Upper lobe of left lung (tissue), 6 donors: ENCODE results near the gene BEGAIN. TPM values are rescaled to one million over a fixed set of nuclear protein-coding genes. Genes with fewer than 3 reads are reported as not detected.

ENCODE experiments used
- ATAC-seq, 2 donors: fragments of 200-7000 bp; cut with Tn5 transposase; one replicate each; pipeline ENCODE4 v1.9.1; 2022; ENCODE audit warnings: mild to moderate bottlenecking in 2 of 2, moderate library complexity in 2 of 2; ENCODE audit not compliant: low FRiP score in 2 of 2
- DNase-seq, 2 donors: peaks; one replicate each; pipeline ENCODE4 v3.0.0-alpha.2; 2019 to 2020
- H3K27ac ChIP-seq, 4 donors: fragments of 200-600 bp; sonication (generic); one replicate each; pipeline ENCODE4 v1.5.1; 2016 to 2019
- H3K27me3 ChIP-seq, 4 donors: fragments of 200-600 bp; sonication (generic); one replicate each; pipeline ENCODE4 v1.5.1; 2017 to 2019
- H3K36me3 ChIP-seq, 4 donors: fragments of 200-600 bp; sonication (generic); one replicate each; pipeline ENCODE4 v1.5.1; 2016 to 2019
- H3K4me1 ChIP-seq, 4 donors: fragments of 200-600 bp; sonication (generic); one replicate each; pipeline ENCODE4 v1.5.1; 2018 to 2019
- H3K4me3 ChIP-seq, 4 donors: fragments of 200-600 bp; sonication (generic); one replicate each; pipeline ENCODE4 v1.5.1; 2017 to 2019; ENCODE audit warnings: mild to moderate bottlenecking in 2 of 4, moderate library complexity in 1 of 4
- H3K9me3 ChIP-seq, 4 donors: fragments of 200-600 bp; sonication (generic); one replicate each; pipeline ENCODE4 v1.5.1; 2018 to 2019
- EP300 ChIP-seq, 4 donors: sonication (generic); formaldehyde crosslinking; IDR thresholded peaks; one replicate each; pipeline ENCODE4 v1.5.1; 2017; ENCODE audit warnings: antibody characterized with exemption in 4 of 4, control low read depth in 2 of 4
- POLR2A ChIP-seq, 4 donors: fragments of 450-650 bp; IDR thresholded peaks; one replicate each; pipeline ENCODE4 v1.5.1; 2016 to 2017; ENCODE audit warnings: antibody characterized with exemption in 4 of 4, mild to moderate bottlenecking in 2 of 4
- POLR2AphosphoS5 ChIP-seq, 2 donors: sonication (generic); formaldehyde crosslinking; IDR thresholded peaks; one replicate each; pipeline ENCODE4 v1.5.1; 2017; ENCODE audit warnings: antibody characterized with exemption in 2 of 2
- WGBS, 2 donors: methylation state at CpG; one replicate each; pipeline ENCODE4 v1.1.5; 2017 to 2018; 5-methylcytosine and 5-hydroxymethylcytosine counted together
- total RNA-seq, 6 donors: library from RNA; depleted of rRNA in 4 of 6; stranded (reverse); fragments of >200 nt in 4 of 6; gene quantifications; one replicate each; pipeline versions ENCODE4 v1.1.0 to v1.2.1, GENCODE V29; 2016 to 2021
- TF ChIP-seq, protein P1 (sequence below), 6 experiments: fragments of 450-650 bp in 4 of 6; fragments of 200-600 bp in 2 of 6; sonication (generic) in 2 of 6; IDR thresholded peaks; one replicate each; pipeline ENCODE4 v1.5.1; 2016 to 2019; ENCODE audit warnings: antibody characterized with exemption in 6 of 6
- donor health status: DM: no; HTN: no; CAD: no; lungs with moderate emphysema.
- donor health status: DM: no; HTN: yes; CAD: no; lungs with severe emphysema.

The BEGAIN gene
- total RNA-seq, 6 donors from 2014 or later = under 0.01 to 2.0 (median 0.88) TPM

DNA sequence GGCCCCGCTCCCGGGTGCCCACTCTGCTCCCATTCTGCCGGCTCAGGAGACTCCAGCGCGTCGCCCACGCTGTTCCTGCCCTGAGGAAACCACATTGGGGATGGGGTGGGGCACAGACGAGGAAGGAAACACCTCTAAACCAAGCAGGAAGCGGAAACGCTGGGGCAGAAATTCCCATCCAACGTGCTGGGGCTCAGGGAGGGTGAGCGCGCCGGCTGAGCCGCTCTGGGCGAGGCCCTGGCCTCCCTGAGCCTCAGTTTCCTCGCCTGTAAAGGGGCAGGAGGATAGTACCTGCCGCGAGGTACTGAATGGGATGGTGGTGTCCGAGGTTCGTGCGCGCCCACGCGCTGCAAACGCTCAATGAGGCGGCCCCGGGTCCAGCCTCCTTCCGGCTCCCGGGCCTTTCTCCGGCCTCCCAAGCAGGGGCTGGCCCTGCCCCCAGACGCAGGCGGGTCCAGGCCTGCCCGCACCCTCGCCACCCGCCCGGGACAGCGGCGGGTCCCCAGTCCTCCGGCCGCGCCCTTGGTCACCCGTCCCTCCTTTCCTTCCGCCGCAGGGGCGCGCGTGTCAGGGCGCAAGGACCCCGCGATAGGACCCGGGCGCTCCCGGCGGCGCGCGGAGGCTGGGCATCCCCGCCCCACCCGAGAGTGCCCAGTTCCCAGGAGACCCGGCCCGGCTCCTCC is 673 bp downstream of the BEGAIN start:
- Histone ChIP-seq H3K27ac (no peak overlapping the region), H3K4me3 (peak overlapping the region; percentile 22 to 61 (median 49)), H3K4me1 (peaks cover 7 to 16% (median 8%) of the 10 kb centered on the region in 4 donors), H3K36me3 (no peaks in the 10 kb centered on the region), H3K9me3 (no peaks in the 10 kb centered on the region), H3K27me3 (peaks cover 0 to 30% (median 17%) of the 10 kb centered on the region in 4 donors)
- TF ChIP-seq, protein P1, sequence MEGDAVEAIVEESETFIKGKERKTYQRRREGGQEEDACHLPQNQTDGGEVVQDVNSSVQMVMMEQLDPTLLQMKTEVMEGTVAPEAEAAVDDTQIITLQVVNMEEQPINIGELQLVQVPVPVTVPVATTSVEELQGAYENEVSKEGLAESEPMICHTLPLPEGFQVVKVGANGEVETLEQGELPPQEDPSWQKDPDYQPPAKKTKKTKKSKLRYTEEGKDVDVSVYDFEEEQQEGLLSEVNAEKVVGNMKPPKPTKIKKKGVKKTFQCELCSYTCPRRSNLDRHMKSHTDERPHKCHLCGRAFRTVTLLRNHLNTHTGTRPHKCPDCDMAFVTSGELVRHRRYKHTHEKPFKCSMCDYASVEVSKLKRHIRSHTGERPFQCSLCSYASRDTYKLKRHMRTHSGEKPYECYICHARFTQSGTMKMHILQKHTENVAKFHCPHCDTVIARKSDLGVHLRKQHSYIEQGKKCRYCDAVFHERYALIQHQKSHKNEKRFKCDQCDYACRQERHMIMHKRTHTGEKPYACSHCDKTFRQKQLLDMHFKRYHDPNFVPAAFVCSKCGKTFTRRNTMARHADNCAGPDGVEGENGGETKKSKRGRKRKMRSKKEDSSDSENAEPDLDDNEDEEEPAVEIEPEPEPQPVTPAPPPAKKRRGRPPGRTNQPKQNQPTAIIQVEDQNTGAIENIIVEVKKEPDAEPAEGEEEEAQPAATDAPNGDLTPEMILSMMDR (IDR thresholded peaks at IDR 0.05) = no peak
- TF ChIP-seq POLR2AphosphoS5 (IDR thresholded peaks at IDR 0.05) (no peak), EP300 (IDR thresholded peaks at IDR 0.05) (no peak), POLR2A (IDR thresholded peaks at IDR 0.05) (no peak)
- WGBS, 2 donors = 1% methylated on average over 20 of the region's 62 CpGs; no CpG with 5 or more reads in 1 of the 2 donors
- ATAC-seq = peak in 1 of 2 donors; percentile 29
- no peak for DNase-seq

DNA sequence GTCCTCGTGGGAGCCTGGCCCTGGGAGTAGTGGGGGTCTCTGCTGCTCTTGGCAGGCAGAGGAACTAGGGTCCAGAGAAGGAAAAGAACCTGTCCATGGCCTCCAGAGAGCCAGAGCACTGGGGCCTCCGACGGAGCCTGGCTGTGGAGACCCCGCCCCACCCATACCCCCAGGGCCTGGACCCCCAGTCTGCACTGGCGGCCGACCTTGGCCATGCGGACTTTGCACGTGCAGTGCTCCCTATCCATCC is 1.1 kb downstream of the BEGAIN start:
- 30 to 80% methylated on average over 1 to 2 of the region's 8 CpGs for WGBS, 2 donors
- ATAC-seq (no peak), DNase-seq (peak in 1 of 2 donors; percentile 72)
- H3K27ac ChIP-seq = no peak overlapping the region
- H3K4me1 ChIP-seq = peaks cover 7 to 16% (median 8%) of the 10 kb centered on the region in 4 donors
- no peaks in the 10 kb centered on the region for H3K36me3 ChIP-seq
- H3K9me3 ChIP-seq = no peaks in the 10 kb centered on the region
- H3K4me3 ChIP-seq = peak overlapping the region in 1 of 4 donors; percentile 61
- H3K27me3 ChIP-seq = peaks cover 0 to 30% (median 17%) of the 10 kb centered on the region in 4 donors
- TF ChIP-seq POLR2A (IDR thresholded peaks at IDR 0.05) (no peak), EP300 (IDR thresholded peaks at IDR 0.05) (no peak)
- TF ChIP-seq, protein P1 (IDR thresholded peaks at IDR 0.05) = no peak

GRCh38 chr14:100585448-100586152 is 1.6 kb downstream of the BEGAIN start:
- Histone ChIP-seq H3K9me3 (no peaks in the 10 kb centered on the region), H3K4me3 (no peak overlapping the region), H3K4me1 (peaks cover 7 to 16% (median 8%) of the 10 kb centered on the region in 4 donors), H3K27me3 (peaks cover 0 to 30% (median 17%) of the 10 kb centered on the region in 4 donors), H3K27ac (no peak overlapping the region), H3K36me3 (no peaks in the 10 kb centered on the region)
- DNase-seq = peak in 1 of 2 donors; percentile 61
- no peak for TF ChIP-seq POLR2A (IDR thresholded peaks at IDR 0.05)
- no peak for TF ChIP-seq POLR2AphosphoS5 (IDR thresholded peaks at IDR 0.05)
- TF ChIP-seq, protein P1 (IDR thresholded peaks at IDR 0.05) = no peak
- no peak for TF ChIP-seq EP300 (IDR thresholded peaks at IDR 0.05)
- WGBS, 2 donors = 87 to 89% methylated on average over 14 to 23 of the region's 23 CpGs
- no peak for ATAC-seq

- Histone ChIP-seq H3K36me3 (no peaks in the 10 kb centered on the region), H3K4me3 (no peak overlapping the region), H3K27me3 (peaks cover 0 to 30% (median 16%) of the 10 kb centered on the region in 4 donors), H3K27ac (no peak overlapping the region), H3K4me1 (peaks cover 7 to 16% (median 8%) of the 10 kb centered on the region in 4 donors), H3K9me3 (no peaks in the 10 kb centered on the region)
- no peak for DNase-seq
- no peak for ATAC-seq
- WGBS, 2 donors = 87% methylated on average over 12 of the region's 12 CpGs
- TF ChIP-seq POLR2A (IDR thresholded peaks at IDR 0.05) (no peak), POLR2AphosphoS5 (IDR thresholded peaks at IDR 0.05) (no peak), EP300 (IDR thresholded peaks at IDR 0.05) (no peak)
- TF ChIP-seq, protein P1 (IDR thresholded peaks at IDR 0.05) = no peak
Measured at GRCh38 chr14:100584056-100585031, 2.9 kb downstream of the BEGAIN start.
